CD4-positive, alpha-beta memory T cell (primary cell): ENCODE data around the gene FAT4. TPM values are rescaled to one million over a fixed set of nuclear protein-coding genes. Genes with fewer than 3 reads are reported as not detected.

ENCODE experiments used
- CTCF ChIA-PET: fragments of 350-600 bp; sonication (Branson Sonifier 250); formaldehyde crosslinking; loops from one replicate; lab custom pipeline; 2021; ENCODE audit warnings: inconsistent platforms; ENCODE audit not compliant: partially characterized antibody; lab: Charles Lee
- POLR2A ChIA-PET: fragments of 350-600 bp; sonication (Branson Sonifier 250); formaldehyde crosslinking; loops from one replicate; lab custom pipeline; 2021; ENCODE audit not compliant: partially characterized antibody; lab: Charles Lee
- DNase-seq, 5 donors: peaks; one replicate each; pipeline versions ENCODE4 v3.0.0 to v3.0.0-alpha.2; 2020 to 2022; ENCODE audit warnings: mixed read lengths in 1 of 5
- H3K27ac ChIP-seq: one replicate; pipeline ENCODE4 v1.7.0; 2013; ENCODE audit warnings: low read depth, low read length
- H3K27me3 ChIP-seq: 2 replicates; pipeline ENCODE4 v1.7.0; 2013; ENCODE audit warnings: mild to moderate bottlenecking, low read length, moderate library complexity; ENCODE audit not compliant: insufficient read depth
- H3K36me3 ChIP-seq: 2 replicates; pipeline ENCODE4 v1.7.0; 2013; ENCODE audit warnings: mild to moderate bottlenecking, low read length, moderate library complexity; ENCODE audit not compliant: insufficient read depth
- H3K4me1 ChIP-seq: 2 replicates; pipeline ENCODE4 v1.7.0; 2013; ENCODE audit warnings: mild to moderate bottlenecking, low read length, moderate library complexity; ENCODE audit not compliant: insufficient read depth
- H3K4me3 ChIP-seq, 2 donors: one replicate each; pipeline ENCODE4 v1.7.0; 2013; ENCODE audit warnings: low read length in 2 of 2, mild to moderate bottlenecking in 1 of 2
- H3K9me3 ChIP-seq, 2 donors: one replicate each; pipeline ENCODE4 v1.7.0; 2013; ENCODE audit warnings: low read length in 2 of 2, control low read depth in 1 of 2; ENCODE audit not compliant: control insufficient read depth in 1 of 2
- H3K27ac Mint-ChIP-seq, 7 donors: one replicate each; pipeline ENCODE4 v1.8.0; 2020 to 2021; ENCODE audit warnings: mixed read lengths in 7 of 7, mild to moderate bottlenecking in 6 of 7, inconsistent platforms in 3 of 7, moderate library complexity in 3 of 7
- H3K27me3 Mint-ChIP-seq, 2 donors: one replicate each; pipeline ENCODE4 v1.8.0; 2020 to 2021; ENCODE audit warnings: mixed read lengths in 2 of 2
- H3K36me3 Mint-ChIP-seq, 2 donors: one replicate each; pipeline ENCODE4 v1.8.0; 2020 to 2021; ENCODE audit warnings: mixed read lengths in 2 of 2, inconsistent platforms in 1 of 2, mild to moderate bottlenecking in 1 of 2
- H3K4me1 Mint-ChIP-seq, 4 donors: one replicate each; pipeline ENCODE4 v1.8.0; 2020 to 2021; ENCODE audit warnings: mixed read lengths in 4 of 4, mild to moderate bottlenecking in 1 of 4
- H3K4me3 Mint-ChIP-seq, 8 donors: one replicate each; pipeline ENCODE4 v1.8.0; 2020 to 2021; ENCODE audit warnings: mixed read lengths in 8 of 8, mild to moderate bottlenecking in 7 of 8, moderate library complexity in 6 of 8, inconsistent platforms in 3 of 8
- H3K9me3 Mint-ChIP-seq, 8 donors: one replicate each; pipeline ENCODE4 v1.8.0; 2020 to 2021; ENCODE audit warnings: mixed read lengths in 8 of 8, mild to moderate bottlenecking in 5 of 8, inconsistent platforms in 3 of 8, moderate library complexity in 1 of 8
- intact Hi-C: fragments of 100-400 bp; cut with micrococcal nuclease; formaldehyde crosslinking; loops from one replicate; pipeline ENCODE4 v1.15.1; 2023
- polyA plus RNA-seq, 2 donors: library from polyadenylated mRNA; unstranded; fragments of 300-500 nt; fragmentation: Illumina TruSeq; gene quantifications; one replicate each; pipeline ENCODE4 v1.2.3, GENCODE V29; 2021
- total RNA-seq, 2 experiments: library from RNA; stranded (reverse); gene quantifications; one replicate each; pipeline ENCODE4 v1.2.3, GENCODE V29; 2021

The FAT4 gene
- total and polyA plus RNA-seq, 4 experiments from 2014 or later: not detected

DNA sequence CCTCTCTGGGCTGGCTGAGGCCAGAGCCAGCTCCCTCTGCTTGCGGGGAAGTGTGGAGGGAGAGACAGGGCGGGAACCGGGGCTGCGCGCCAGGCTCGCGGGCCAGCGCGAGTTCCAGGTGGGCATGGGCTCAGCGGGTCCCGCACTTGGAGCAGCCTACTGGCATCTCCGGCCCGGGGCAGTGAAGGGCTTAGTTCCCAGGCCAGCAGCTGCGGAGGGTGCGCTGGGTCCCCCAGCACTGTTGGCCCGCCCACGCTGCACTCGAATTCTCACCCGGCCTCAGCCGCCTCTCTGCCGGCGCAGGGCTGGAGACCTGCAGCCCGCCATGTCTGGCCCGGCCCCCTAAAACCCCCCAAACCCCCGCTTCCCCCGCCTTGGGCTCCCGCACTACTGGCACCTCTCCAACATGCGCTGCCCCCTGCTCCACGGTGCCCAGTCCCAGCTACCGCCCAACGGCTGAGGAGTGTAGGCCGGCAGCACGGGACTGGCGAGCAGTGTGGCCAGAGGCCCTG lies 33.8 kb upstream of the FAT4 start:
- no peak overlapping the region for H3K4me3 Mint-ChIP-seq
- intact Hi-C loops: no loop called here
- CTCF ChIA-PET: no interaction called here

DNA sequence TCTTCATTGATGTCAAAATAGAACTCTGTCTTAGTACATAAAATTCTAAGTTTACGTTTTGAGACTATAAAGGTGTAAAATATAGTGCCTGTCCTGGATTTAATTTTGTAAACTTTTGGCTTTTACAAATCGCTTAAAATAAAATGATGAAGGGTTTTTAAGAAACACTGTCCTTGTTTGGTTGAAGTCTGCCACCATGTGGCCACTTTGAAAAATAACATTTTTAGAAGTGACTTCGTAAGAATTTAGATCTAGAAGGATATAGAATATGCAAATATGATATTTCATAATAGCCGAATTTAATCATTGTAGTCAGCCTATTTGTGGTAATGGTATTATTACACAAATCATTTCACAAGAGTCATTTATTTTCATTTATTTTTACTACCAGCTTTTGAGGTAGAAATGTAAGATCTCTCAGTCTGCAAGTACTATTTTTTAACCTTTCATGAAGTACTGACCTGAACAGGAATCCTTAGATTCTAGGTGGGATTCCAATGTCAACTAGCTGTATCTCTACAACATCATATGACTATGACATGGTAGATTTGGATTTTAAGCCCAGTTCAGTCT lies 31.0 kb upstream of the FAT4 start:
- H3K27ac Mint-ChIP-seq: no peak overlapping the region
- no peak overlapping the region for H3K27ac ChIP-seq
- ChIA-PET CTCF (no interaction called here), POLR2A (no interaction called here)
- H3K4me3 ChIP-seq: no peak overlapping the region
- no peak for DNase-seq
- H3K27me3 ChIP-seq: no peaks in the 10 kb centered on the region
- intact Hi-C loops: loop anchor here (2.0 kb wide), 1 partner anchor 949 kb away; no protein-coding TSS in a partner anchor
- peaks cover 0 to 4% (median 0%) of the 10 kb centered on the region in 8 donors for H3K9me3 Mint-ChIP-seq
- no peaks in the 10 kb centered on the region for H3K9me3 ChIP-seq
- no peaks in the 10 kb centered on the region for H3K36me3 Mint-ChIP-seq
- no peaks in the 10 kb centered on the region for H3K27me3 Mint-ChIP-seq
- H3K4me3 Mint-ChIP-seq: no peak overlapping the region
- H3K36me3 ChIP-seq: no peaks in the 10 kb centered on the region
- H3K4me1 ChIP-seq: no peaks in the 10 kb centered on the region
- no peaks in the 10 kb centered on the region for H3K4me1 Mint-ChIP-seq

More for the DNA sequence above, 33.8 kb upstream of the FAT4 start:
- no peak for DNase-seq
- POLR2A ChIA-PET: no interaction called here
- no peak overlapping the region for H3K27ac ChIP-seq
- H3K27me3 ChIP-seq: no peaks in the 10 kb centered on the region
- Mint-ChIP-seq H3K4me1 (no peaks in the 10 kb centered on the region), H3K27me3 (no peaks in the 10 kb centered on the region), H3K9me3 (peaks cover 0 to 2% (median 0%) of the 10 kb centered on the region in 8 donors), H3K27ac (no peak overlapping the region), H3K36me3 (no peaks in the 10 kb centered on the region)
- no peak overlapping the region for H3K4me3 ChIP-seq
- H3K36me3 ChIP-seq: no peaks in the 10 kb centered on the region
- H3K4me1 ChIP-seq: no peaks in the 10 kb centered on the region
- H3K9me3 ChIP-seq: no peaks in the 10 kb centered on the region

DNA sequence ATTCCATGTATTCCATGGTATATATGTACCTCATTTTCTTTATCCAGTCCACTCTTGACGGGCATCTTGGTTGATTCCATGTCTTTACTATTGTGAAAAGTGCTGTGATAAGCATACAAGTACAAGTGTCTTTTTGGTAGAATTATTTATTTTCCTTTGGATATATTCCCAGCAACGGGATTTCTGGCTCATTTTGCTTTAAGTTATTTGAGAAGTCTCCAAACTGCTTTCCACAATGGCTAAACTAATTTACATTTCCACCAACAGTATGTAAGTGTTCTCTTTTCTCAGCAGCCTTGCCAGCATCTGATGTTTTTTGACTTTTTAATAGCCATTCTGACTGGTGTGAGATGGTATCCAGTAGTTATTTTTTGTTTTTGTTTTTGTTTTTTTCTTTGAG lies 17.6 kb upstream of the FAT4 start:
- no peaks in the 10 kb centered on the region for H3K36me3 ChIP-seq
- CTCF ChIA-PET: no interaction called here
- intact Hi-C loops: no loop called here
- no peaks in the 10 kb centered on the region for H3K9me3 ChIP-seq
- Mint-ChIP-seq H3K36me3 (no peaks in the 10 kb centered on the region), H3K4me1 (no peaks in the 10 kb centered on the region), H3K27me3 (no peaks in the 10 kb centered on the region), H3K27ac (no peak overlapping the region), H3K4me3 (no peak overlapping the region), H3K9me3 (peaks cover 0 to 4% (median under 1%) of the 10 kb centered on the region in 8 donors)
- H3K4me1 ChIP-seq: no peaks in the 10 kb centered on the region
- no peaks in the 10 kb centered on the region for H3K27me3 ChIP-seq
- no peak overlapping the region for H3K27ac ChIP-seq
- POLR2A ChIA-PET: no interaction called here
- H3K4me3 ChIP-seq: no peak overlapping the region
- no peak for DNase-seq

GRCh38 chr4:125303058-125303457 lies 11.7 kb upstream of the FAT4 start:
- no peaks in the 10 kb centered on the region for H3K4me1 Mint-ChIP-seq
- Histone ChIP-seq H3K27ac (no peak overlapping the region), H3K36me3 (no peaks in the 10 kb centered on the region), H3K27me3 (no peaks in the 10 kb centered on the region), H3K9me3 (no peaks in the 10 kb centered on the region), H3K4me3 (no peak overlapping the region), H3K4me1 (no peaks in the 10 kb centered on the region)
- intact Hi-C loops: no loop called here
- CTCF ChIA-PET: no interaction called here
- no peaks in the 10 kb centered on the region for H3K27me3 Mint-ChIP-seq
- peaks cover 0 to under 1% (median 0%) of the 10 kb centered on the region in 8 donors for H3K9me3 Mint-ChIP-seq
- no peak overlapping the region for H3K27ac Mint-ChIP-seq
- H3K36me3 Mint-ChIP-seq: no peaks in the 10 kb centered on the region
- POLR2A ChIA-PET: no interaction called here
- DNase-seq: no peak
- no peak overlapping the region for H3K4me3 Mint-ChIP-seq

GRCh38 chr4:125303821-125304220 lies 10.9 kb upstream of the FAT4 start:
- Histone ChIP-seq H3K27ac (no peak overlapping the region), H3K4me1 (no peaks in the 10 kb centered on the region), H3K27me3 (no peaks in the 10 kb centered on the region), H3K36me3 (no peaks in the 10 kb centered on the region), H3K4me3 (no peak overlapping the region), H3K9me3 (no peaks in the 10 kb centered on the region)
- ChIA-PET CTCF (no interaction called here), POLR2A (no interaction called here)
- Mint-ChIP-seq H3K36me3 (no peaks in the 10 kb centered on the region), H3K27ac (no peak overlapping the region), H3K27me3 (no peaks in the 10 kb centered on the region), H3K4me3 (no peak overlapping the region), H3K9me3 (no peaks in the 10 kb centered on the region), H3K4me1 (no peaks in the 10 kb centered on the region)
- intact Hi-C loops: no loop called here
- no peak for DNase-seq

GRCh38 chr4:125306112-125306511 lies 8.6 kb upstream of the FAT4 start:
- Mint-ChIP-seq H3K9me3 (no peaks in the 10 kb centered on the region), H3K4me1 (no peaks in the 10 kb centered on the region), H3K4me3 (no peak overlapping the region), H3K27ac (no peak overlapping the region), H3K36me3 (no peaks in the 10 kb centered on the region), H3K27me3 (no peaks in the 10 kb centered on the region)
- Histone ChIP-seq H3K27me3 (no peaks in the 10 kb centered on the region), H3K4me1 (no peaks in the 10 kb centered on the region), H3K9me3 (no peaks in the 10 kb centered on the region), H3K4me3 (no peak overlapping the region), H3K27ac (no peak overlapping the region), H3K36me3 (no peaks in the 10 kb centered on the region)
- POLR2A ChIA-PET: no interaction called here
- CTCF ChIA-PET: interaction anchor here (1.6 kb wide), 1 partner anchor 24 kb away, joined by 3 read pairs; no protein-coding TSS in a partner anchor
- no peak for DNase-seq
- intact Hi-C loops: no loop called here

- intact Hi-C loops: no loop called here
- Mint-ChIP-seq H3K36me3 (no peaks in the 10 kb centered on the region), H3K4me1 (no peaks in the 10 kb centered on the region), H3K27me3 (peaks cover 0 to 3% of the 10 kb centered on the region in 2 donors), H3K27ac (no peak overlapping the region), H3K4me3 (no peak overlapping the region), H3K9me3 (no peaks in the 10 kb centered on the region)
- DNase-seq: no peak
- POLR2A ChIA-PET: no interaction called here
- H3K36me3 ChIP-seq: no peaks in the 10 kb centered on the region
- no peaks in the 10 kb centered on the region for H3K4me1 ChIP-seq
- H3K27ac ChIP-seq: no peak overlapping the region
- no peaks in the 10 kb centered on the region for H3K27me3 ChIP-seq
- CTCF ChIA-PET: interaction anchor here (1.6 kb wide), 1 partner anchor 24 kb away, joined by 3 read pairs; no protein-coding TSS in a partner anchor
- no peaks in the 10 kb centered on the region for H3K9me3 ChIP-seq
- H3K4me3 ChIP-seq: no peak overlapping the region
These were observed 8.2 kb upstream of the FAT4 start for GRCh38 chr4:125306533-125306932.
